ENCODE data around the gene TRMT61A. TPM values are rescaled to one million over a fixed set of nuclear protein-coding genes. Genes with fewer than 3 reads are reported as not detected.

The TRMT61A gene
- total and polyA plus RNA-seq, 2 of the 13 experiments (the other 11 are each of a cell fraction or from before 2014, with no cell fraction given) = 6.5 to 13.6 TPM

- TF ChIP-seq NR2C2 (CRISPR knock-in tag; IDR thresholded peaks at IDR 0.05; ENCODE audit: borderline replicate concordance) (no peak), ATF3 (CRISPR knock-in tag; IDR thresholded peaks at IDR 0.05) (no peak), ZIK1 (CRISPR knock-in tag; IDR thresholded peaks at IDR 0.05; ENCODE audit: borderline replicate concordance, low read depth) (no peak), SUZ12 (IDR thresholded peaks at IDR 0.05; ENCODE audit: low read depth, low read length) (no peak), ZNF446 (CRISPR knock-in tag; IDR thresholded peaks at IDR 0.05) (no peak), LRRFIP1 (CRISPR knock-in tag; conservative IDR thresholded peaks at IDR 0.05) (no peak), ZNF780A (CRISPR knock-in tag; IDR thresholded peaks at IDR 0.05) (no peak), TOE1 (CRISPR knock-in tag; IDR thresholded peaks at IDR 0.05) (no peak), ZNF580 (CRISPR knock-in tag; IDR thresholded peaks at IDR 0.05; ENCODE audit: borderline replicate concordance, low read depth) (no peak), AFF4 (CRISPR knock-in tag; IDR thresholded peaks at IDR 0.05) (no peak), TCF7L2 (IDR thresholded peaks at IDR 0.05; ENCODE audit: low read depth, low read length) (no peak), ZNF10 (CRISPR knock-in tag; IDR thresholded peaks at IDR 0.05; ENCODE audit: borderline replicate concordance, low read depth) (no peak), ZNF598 (CRISPR knock-in tag; IDR thresholded peaks at IDR 0.05; ENCODE audit: borderline replicate concordance) (no peak), TBX3 (IDR thresholded peaks at IDR 0.05; ENCODE audit: borderline replicate concordance) (no peak), GPBP1L1 (CRISPR knock-in tag; IDR thresholded peaks at IDR 0.05) (no peak), ZNF260 (CRISPR knock-in tag; IDR thresholded peaks at IDR 0.05; ENCODE audit: borderline replicate concordance, low read depth) (no peak), HNRNPK (IDR thresholded peaks at IDR 0.05; ENCODE audit: low read depth, low read length, poor library complexity, severe bottlenecking) (no peak), HNF1B (CRISPR knock-in tag; IDR thresholded peaks at IDR 0.05) (no peak)
These were observed 6.1 kb upstream of the TRMT61A start, which contains the start of gene CKB (continued) for GRCh38 chr14:103522649-103523574.
